IPS-18c (cell line): ENCODE measurements around the gene XYLT1.

Experiments
- H3K4me3 ChIP-seq: 2 replicates; pipeline ENCODE4 v1.7.0; 2013; ENCODE audit warnings: low read depth, mild to moderate bottlenecking, low read length, moderate library complexity; ENCODE audit not compliant: insufficient read depth
- H3K9me3 ChIP-seq: one replicate; pipeline ENCODE4 v1.6.1; 2013; ENCODE audit warnings: mild to moderate bottlenecking, low read length, moderate library complexity; ENCODE audit not compliant: control insufficient read depth, insufficient read depth

The XYLT1 gene

GRCh38 chr16:17219991-17220390 lies 250.8 kb downstream of the XYLT1 start:
- Histone ChIP-seq H3K9me3 (no peaks in the 10 kb centered on the region), H3K4me3 (no peak overlapping the region)

- H3K4me3 ChIP-seq, result no peak overlapping the region
- H3K9me3 ChIP-seq, result no peaks in the 10 kb centered on the region
These were observed 254.8 kb downstream of the XYLT1 start for GRCh38 chr16:17215936-17216335.

- Histone ChIP-seq H3K9me3 (no peaks in the 10 kb centered on the region), H3K4me3 (no peak overlapping the region)
These were observed 255.5 kb downstream of the XYLT1 start for GRCh38 chr16:17215306-17215705.

DNA sequence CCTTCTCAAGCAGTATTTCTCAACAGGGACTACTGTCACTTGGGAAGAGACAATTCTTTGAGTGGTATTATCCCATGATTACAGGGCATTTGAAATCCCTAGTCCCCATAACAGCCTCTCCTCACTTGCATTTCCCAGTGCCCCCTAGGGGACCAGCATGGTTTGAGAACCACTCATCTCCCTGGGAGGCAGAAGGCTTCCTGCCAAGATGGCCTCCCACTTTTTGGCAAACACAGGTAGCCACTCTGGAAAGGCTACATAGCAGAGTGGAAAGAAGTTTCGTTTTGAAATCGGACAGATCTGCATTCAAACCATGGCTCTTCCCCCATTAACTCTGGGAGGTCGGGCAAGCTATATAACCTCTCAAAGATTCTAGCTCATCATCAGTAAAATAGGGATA lies 256.8 kb downstream of the XYLT1 start:
- no peak overlapping the region for H3K4me3 ChIP-seq
- H3K9me3 ChIP-seq, result no peaks in the 10 kb centered on the region

DNA sequence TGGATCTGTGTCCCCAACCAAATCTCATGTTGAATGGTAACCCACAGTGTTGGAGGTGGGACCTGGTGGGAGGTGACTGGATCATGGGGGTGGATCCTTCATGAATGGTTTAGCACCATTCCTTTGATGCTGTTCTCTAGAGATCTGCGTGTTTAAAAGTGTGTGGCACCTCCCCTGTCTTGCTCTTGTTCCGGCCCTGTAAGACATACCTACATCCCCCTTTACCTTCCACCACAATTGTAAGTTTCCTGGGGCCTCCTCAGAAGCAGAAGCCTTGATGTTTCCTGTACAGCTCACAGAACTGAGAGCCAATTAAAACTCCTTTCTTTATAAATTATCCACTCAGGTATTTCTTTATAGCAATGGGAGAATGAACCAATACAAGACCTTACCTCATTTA lies 257.7 kb downstream of the XYLT1 start:
- H3K9me3 ChIP-seq, result no peaks in the 10 kb centered on the region
- H3K4me3 ChIP-seq, result no peak overlapping the region

- no peak overlapping the region for H3K4me3 ChIP-seq
- no peaks in the 10 kb centered on the region for H3K9me3 ChIP-seq
These were observed 258.2 kb downstream of the XYLT1 start for GRCh38 chr16:17212606-17213005.

- Histone ChIP-seq H3K9me3 (no peaks in the 10 kb centered on the region), H3K4me3 (no peak overlapping the region)
These were observed 259.0 kb downstream of the XYLT1 start for GRCh38 chr16:17211797-17212196.

DNA sequence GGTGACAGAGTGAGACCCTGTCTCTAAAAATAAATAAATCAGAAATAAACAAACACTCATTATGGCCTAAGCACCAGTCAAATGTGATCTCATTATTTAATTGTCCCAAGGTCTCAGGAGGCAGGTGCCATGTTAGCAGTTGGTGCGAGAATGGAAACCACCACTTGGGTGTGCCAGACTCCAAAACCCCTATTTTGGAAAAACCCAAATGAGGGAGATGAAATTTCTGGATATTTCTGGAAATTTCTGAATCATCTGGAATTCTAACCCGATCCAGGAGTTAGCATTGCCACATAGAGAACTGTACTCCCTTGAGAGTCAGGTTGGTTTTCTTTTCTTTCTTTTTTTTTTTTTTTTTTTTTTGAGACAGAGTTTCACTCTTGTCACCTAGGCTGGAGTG lies 264.0 kb downstream of the XYLT1 start:
- H3K4me3 ChIP-seq, result no peak overlapping the region

DNA sequence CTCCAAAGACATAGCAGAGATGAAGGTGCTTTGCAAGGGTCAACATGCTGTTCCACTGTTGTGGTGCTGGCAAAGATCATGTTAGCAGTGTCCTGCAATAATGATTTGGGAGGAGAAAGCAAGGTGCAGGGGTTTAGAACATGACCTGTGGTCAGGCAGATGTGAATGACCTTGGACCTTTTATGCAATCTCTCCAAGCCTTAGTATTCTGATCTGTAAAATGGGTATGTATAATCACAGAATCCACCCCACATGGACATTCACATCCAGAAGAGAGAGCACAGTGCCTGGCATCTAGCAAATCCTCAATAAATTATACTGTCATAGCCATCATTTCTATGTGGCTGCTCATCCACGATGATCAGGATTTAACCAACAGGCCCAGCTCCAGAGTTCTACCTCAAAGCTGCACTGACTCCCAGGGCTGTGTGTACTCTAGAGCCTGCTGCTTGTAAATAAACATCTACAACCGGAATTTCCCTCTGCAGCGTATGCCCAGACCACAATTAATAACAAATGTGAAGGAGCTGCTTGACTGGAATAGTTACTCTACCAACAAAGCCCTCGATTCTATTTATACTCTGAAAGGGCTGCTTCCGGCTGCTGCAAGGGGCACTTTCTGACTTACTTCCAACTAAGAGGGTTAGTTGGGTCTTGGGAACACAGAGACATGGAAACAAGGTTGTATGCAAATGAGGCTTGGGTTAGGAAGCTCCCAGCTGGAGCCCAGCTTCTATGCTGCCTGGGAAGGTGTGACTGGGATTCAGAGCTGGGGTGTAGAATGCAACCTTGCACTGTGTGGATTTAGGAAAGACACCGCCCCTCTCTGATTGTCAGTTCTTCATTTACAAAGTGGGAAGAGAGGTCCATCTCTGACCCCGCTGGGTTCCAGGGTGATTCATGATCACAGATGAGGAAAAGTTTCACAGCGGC lies 265.2 kb downstream of the XYLT1 start:
- Histone ChIP-seq H3K4me3 (no peak overlapping the region; the same call in 1 of the 2 replicates), H3K9me3 (peaks cover 2% of the 10 kb centered on the region)

More for the DNA sequence above, 264.0 kb downstream of the XYLT1 start:
- no peaks in the 10 kb centered on the region for H3K9me3 ChIP-seq

DNA sequence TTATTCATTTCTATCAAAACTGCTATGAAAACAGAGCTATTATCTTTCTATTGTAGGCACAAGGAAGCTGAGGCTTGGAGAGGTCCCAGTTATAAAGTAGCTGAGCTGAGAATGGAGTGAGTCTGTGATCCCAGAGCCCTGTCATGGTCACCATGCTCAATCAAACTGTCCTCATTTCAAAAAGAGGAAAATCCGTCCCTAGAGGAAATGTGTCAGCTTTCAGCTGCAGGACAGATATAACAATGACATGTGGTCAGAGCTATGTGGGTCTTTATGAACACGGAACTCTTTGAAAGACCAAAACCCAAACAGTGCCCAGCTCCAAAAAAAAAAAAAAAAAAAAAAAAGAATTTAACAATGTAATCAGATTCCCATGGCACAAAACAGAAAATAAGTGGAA lies 266.1 kb downstream of the XYLT1 start:
- Histone ChIP-seq H3K9me3 (peaks cover 2% of the 10 kb centered on the region), H3K4me3 (no peak overlapping the region)

- peaks cover 2% of the 10 kb centered on the region for H3K9me3 ChIP-seq
These were observed 266.6 kb downstream of the XYLT1 start for GRCh38 chr16:17204206-17204605.

DNA sequence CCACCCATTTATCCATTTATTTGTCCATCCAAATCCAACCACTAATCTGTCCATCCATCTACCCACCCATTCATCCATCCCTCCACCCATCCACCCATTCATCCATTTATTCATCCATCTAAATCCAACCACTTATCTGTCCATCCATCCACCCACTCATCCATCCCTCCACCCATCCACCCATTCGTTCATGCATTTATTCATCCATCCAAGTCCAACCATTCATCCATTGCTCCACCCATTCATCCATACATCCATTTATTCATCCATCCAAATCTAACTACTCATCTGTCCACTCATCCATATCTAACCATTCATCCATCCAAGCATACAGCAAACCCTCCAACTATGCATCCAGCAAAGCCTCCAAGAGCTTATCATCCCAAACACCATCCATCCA lies 267.3 kb downstream of the XYLT1 start:
- H3K4me3 ChIP-seq, result no peak overlapping the region

More at GRCh38 chr16:17204206-17204605, 266.6 kb downstream of the XYLT1 start:
- H3K4me3 ChIP-seq, result no peak overlapping the region

GRCh38 chr16:17199135-17199534 lies 271.6 kb downstream of the XYLT1 start:
- Histone ChIP-seq H3K9me3 (peaks cover 2% of the 10 kb centered on the region), H3K4me3 (no peak overlapping the region)

More for the DNA sequence above, 267.3 kb downstream of the XYLT1 start:
- H3K9me3 ChIP-seq, result peaks cover 2% of the 10 kb centered on the region

- no peak overlapping the region for H3K4me3 ChIP-seq
- peaks cover 2% of the 10 kb centered on the region for H3K9me3 ChIP-seq
These were observed 274.2 kb downstream of the XYLT1 start for GRCh38 chr16:17196526-17196925.

GRCh38 chr16:17194190-17194780 lies 276.5 kb downstream of the XYLT1 start:
- H3K9me3 ChIP-seq, result no peaks in the 10 kb centered on the region
- H3K4me3 ChIP-seq, result no peak overlapping the region

GRCh38 chr16:17193566-17194100 lies 277.1 kb downstream of the XYLT1 start:
- H3K4me3 ChIP-seq, result no peak overlapping the region

DNA sequence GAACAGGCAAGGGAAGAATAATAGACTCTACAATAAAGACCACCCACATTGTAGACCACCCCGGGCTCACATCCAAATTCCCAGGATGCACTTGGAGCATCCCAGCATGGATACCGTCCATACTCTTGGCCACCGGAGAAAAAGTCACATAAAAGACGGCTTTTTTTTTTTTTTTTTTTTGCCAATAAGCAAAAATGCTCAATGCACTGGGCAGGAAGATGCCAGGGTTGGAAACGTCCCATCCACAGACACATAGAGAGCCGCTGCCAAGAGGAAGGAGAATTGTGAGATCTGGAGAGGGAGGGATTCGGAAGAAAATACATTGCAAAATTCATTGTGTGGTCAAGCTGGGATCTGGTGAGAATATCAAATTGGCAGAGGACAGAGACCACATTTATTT lies 286.7 kb downstream of the XYLT1 start:
- Histone ChIP-seq H3K9me3 (peaks cover 2% of the 10 kb centered on the region), H3K4me3 (no peak overlapping the region)

More at GRCh38 chr16:17193566-17194100, 277.1 kb downstream of the XYLT1 start:
- no peaks in the 10 kb centered on the region for H3K9me3 ChIP-seq
